D721Med (cell line): Measurements from ENCODE around the gene DAPK3.
A peak's percentile ranks its signal among the peaks of the same experiment; 100 is the strongest.
"Not testable (repeated sequence)": the region's sequence is repeated elsewhere in the genome, so short reads cannot be mapped to it uniquely, and the experiment has no call there.

Experiments used
- DNase-seq: peaks from one replicate; pipeline ENCODE4 v3.0.0; 2011; ENCODE audit warnings: low spot score; ENCODE audit not compliant: insufficient read length
- FAIRE-seq: peaks from 2 replicates; lab custom pipeline; 2011; peaks lifted over from hg19 to GRCh38; lab: Jason Lieb, UNC
- TF ChIP-seq, protein P1 (sequence below): IDR thresholded peaks from 2 replicates; pipeline ENCODE4 v1.5.1; 2012; ENCODE audit warnings: mild to moderate bottlenecking, control low read depth; ENCODE audit not compliant: insufficient read depth; ENCODE audit errors: missing control alignments

DAPK3 gene

DNA sequence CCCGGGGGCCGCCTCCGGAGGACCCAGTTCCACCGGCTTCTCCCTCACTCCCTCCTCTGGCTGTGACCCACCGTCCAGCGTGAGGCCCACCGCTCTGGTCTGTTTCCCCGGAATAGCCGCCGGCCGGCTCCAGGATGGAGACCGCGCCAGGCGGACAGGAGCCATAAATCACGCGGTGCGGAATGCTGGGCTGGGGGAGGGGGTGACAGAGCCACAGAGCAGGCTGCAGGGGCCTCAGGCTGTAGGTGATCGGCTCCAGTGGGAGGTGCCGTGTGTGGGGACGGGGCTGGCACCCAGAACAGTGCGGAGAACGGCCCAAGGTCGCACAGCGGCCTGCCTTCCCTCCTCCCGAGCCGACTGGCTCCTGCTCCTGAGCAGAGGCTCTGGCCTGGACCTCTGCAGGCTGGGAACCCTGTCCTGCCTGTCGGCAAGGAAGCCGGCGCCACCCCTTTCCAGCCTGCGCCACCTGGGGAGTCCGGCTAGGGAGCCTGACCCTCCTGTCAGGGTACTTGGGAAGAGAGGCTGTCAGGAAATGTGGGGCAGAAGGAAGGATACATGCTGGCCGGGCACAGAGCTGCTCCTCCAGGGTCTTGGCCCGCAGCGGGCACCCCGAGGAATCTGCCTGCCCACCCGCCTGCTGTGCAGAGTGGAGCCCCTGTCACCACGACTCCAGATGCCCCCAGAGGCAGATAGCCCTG, 45.0 kb upstream of the DAPK3 start:
- DNase-seq, result no peak
- TF ChIP-seq, protein P1, sequence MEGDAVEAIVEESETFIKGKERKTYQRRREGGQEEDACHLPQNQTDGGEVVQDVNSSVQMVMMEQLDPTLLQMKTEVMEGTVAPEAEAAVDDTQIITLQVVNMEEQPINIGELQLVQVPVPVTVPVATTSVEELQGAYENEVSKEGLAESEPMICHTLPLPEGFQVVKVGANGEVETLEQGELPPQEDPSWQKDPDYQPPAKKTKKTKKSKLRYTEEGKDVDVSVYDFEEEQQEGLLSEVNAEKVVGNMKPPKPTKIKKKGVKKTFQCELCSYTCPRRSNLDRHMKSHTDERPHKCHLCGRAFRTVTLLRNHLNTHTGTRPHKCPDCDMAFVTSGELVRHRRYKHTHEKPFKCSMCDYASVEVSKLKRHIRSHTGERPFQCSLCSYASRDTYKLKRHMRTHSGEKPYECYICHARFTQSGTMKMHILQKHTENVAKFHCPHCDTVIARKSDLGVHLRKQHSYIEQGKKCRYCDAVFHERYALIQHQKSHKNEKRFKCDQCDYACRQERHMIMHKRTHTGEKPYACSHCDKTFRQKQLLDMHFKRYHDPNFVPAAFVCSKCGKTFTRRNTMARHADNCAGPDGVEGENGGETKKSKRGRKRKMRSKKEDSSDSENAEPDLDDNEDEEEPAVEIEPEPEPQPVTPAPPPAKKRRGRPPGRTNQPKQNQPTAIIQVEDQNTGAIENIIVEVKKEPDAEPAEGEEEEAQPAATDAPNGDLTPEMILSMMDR, result no peak
- no peak for FAIRE-seq

GRCh38 chr19:4014541-4015491, 43.9 kb upstream of the DAPK3 start:
- DNase-seq (no peak), FAIRE-seq (no peak)
- TF ChIP-seq, protein P1, result no peak

- FAIRE-seq (no peak), DNase-seq (no peak)
- TF ChIP-seq, protein P1, result no peak
Measured at GRCh38 chr19:4013886-4014540, 43.1 kb upstream of the DAPK3 start.

DNA sequence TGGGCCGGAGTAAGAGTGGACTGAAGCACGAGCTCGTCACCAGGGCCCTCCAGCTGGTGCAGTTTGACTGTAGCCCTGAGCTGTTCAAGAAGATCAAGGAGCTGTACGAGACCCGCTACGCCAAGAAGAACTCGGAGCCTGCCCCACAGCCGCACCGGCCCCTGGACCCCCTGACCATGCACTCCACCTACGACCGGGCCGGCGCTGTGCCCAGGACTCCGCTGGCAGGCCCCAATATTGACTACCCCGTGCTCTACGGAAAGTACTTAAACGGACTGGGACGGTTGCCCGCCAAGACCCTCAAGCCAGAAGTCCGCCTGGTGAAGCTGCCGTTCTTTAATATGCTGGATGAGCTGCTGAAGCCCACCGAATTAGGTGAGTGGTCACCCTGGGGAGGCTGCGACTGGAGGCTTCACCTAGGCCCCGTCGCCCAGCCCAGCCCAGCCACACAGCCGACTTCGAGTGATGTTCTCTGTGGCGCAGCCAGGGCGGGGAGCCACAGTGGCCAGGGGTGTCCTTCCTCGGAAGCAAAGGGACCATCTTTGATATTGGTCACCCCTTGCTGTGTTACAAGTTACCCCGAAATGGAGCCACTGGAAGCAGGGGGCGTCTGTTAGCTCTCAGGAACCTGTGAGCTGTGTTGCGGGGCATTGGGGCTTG, 42.2 kb upstream of the DAPK3 start:
- no peak for FAIRE-seq
- DNase-seq, result no peak
- TF ChIP-seq, protein P1, result no peak

DNA sequence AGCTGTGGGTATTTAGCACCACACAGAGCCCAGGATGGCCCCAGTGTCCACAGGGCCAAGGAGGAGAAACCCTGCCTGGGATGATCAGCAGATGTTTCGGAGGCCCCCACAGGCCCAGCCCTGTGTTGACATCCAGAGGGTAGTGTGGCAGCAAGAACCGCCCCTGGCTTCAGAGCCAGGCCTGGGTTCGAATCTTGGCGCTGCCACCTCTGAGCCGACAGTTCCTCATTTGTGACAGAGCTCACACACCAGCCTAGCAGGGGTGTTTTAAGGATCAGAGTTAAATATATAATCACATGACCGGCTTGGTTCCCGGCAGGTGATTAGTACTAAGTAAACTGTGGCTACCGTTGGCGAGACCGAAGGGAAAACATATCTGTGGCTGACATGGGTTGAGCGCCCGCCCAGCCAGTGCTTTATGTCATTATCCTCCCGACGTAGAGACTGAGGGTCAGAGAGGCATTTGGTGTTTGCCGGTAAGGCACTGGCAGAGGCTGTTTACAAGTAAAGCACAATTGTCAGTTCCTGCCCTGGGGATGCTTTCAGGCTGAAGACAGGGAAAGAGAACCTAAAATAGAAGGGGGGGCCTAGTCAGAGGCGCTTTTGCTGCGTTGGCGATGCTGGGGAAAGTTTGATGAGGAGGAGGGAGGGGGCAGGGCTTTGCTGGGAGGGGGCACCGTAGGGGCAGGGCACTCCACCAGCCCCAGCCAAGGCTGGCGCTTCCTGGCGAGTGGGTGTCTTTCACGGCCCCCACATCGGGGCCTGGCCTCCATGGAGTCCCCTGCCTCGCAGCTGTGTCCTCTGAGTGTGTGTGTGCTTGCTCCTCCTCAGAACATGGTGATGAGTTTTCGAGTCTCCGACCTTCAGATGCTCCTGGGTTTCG, 41.4 kb upstream of the DAPK3 start:
- FAIRE-seq (no peak), DNase-seq (peak; percentile 25)
- TF ChIP-seq, protein P1, result no peak

DNA sequence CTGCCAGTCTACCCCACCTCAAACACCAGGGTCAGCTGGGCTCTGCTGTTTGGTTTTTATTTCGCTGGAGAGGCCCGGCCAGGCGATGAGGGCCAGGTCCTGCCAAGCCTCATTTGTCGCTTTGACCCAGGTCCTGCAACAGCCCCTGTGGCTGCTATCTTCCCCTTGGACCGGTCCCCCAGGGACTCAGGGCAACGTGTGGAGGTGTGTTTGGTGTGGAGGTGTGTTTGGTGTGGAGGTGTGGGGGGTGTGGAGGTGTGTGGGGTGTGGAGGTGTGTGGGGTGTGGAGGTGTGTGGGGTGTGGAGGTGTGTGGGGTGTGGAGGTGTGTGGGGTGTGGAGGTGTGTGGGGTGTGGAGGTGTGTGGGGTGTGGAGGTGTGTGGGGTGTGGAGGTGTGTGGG, 40.5 kb upstream of the DAPK3 start:
- not testable (repeated sequence) for FAIRE-seq, DNase-seq
